SIG-M5 treated with dmso at 0.1 percent for 504 hours (cell line): ENCODE measurements around the gene CYP3A7.
"Not testable (repeated sequence)": the region's sequence is repeated elsewhere in the genome, so short reads cannot be mapped to it uniquely, and the experiment has no call there.

Experiments used
- DNase-seq: peaks from one replicate; lab custom pipeline; 2025; ENCODE audit not compliant: unreplicated experiment; lab: John Stamatoyannopoulos, UW

CYP3A7 gene

GRCh38 chr7:99674995-99675742, 59.8 kb downstream of the CYP3A7 start:
- no peak for DNase-seq

GRCh38 chr7:99672573-99672972, 62.4 kb downstream of the CYP3A7 start:
- DNase-seq = no peak

DNA sequence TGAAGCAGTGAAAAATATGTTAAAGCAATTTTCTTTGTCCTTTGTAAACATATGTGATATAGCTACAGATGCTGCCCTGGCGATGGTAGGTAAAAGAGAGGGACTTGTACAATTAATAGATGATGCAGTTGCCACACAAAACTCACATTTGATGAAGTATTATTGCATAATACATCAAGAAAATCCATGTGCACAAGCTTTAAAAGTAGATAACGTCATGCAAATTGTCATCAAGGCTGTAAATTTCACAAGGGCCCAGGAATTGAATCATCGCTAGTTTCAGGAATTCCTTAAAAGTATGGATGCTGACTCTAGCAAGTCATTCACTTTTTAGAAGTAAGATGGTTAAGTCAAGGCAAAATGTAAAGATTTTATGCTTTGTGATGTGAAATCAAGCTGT, 65.2 kb downstream of the CYP3A7 start:
- no peak for DNase-seq

GRCh38 chr7:99668541-99668940, 66.5 kb downstream of the CYP3A7 start:
- no peak for DNase-seq

DNA sequence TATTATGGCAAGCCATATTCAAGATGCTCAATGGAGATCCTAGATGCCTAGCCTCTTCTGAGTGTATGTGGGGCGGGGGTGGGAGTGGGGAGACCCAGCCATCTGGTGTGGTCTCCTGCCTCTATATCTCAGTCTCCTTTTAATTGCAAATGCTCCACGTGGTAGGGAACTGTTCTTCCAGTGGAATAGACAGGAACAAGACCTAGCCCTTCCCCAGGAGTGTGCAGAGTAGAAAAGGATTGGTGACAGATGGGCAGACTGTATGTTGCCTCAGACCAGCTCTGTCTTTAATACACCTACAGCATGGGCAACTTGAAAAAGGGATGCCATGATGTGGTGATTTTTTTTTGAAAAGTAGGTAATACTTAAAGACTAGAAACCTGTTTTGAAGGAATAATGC, 67.8 kb downstream of the CYP3A7 start:
- DNase-seq = no peak

- no peak for DNase-seq
Measured at GRCh38 chr7:99666013-99666395, 69.0 kb downstream of the CYP3A7 start.

DNA sequence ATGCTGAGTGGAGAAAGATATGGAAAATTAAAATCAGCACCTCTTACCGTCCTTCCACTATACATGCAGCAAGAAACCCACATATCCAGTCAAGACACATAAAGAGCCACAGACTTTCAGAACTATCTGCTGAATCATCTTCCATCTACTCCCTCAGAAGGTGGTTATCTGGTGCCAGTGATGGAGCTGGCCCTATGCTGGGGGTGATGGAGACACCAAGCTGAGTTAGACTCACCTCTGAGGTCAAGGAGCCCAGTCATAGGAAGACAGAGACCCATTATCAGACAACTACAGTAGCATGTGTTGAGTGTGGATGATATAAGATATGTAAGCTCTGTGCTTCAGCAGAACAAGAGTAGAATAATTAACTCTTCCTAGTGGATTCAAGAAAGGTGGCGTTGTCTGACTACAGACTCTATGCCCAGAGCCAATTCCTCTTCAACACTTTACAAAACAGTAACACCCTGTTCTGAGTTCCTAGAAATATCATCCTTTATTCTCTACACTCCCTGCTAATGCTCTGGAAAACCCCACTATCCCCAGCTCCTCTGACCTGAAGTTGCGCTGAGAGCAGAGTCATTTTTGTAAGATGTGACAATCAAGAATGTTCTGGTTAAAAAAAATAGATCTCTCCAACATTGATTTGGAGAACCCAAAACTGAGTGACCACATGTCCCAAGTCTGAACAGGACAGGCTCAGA, 69.5 kb downstream of the CYP3A7 start:
- DNase-seq = no peak

DNA sequence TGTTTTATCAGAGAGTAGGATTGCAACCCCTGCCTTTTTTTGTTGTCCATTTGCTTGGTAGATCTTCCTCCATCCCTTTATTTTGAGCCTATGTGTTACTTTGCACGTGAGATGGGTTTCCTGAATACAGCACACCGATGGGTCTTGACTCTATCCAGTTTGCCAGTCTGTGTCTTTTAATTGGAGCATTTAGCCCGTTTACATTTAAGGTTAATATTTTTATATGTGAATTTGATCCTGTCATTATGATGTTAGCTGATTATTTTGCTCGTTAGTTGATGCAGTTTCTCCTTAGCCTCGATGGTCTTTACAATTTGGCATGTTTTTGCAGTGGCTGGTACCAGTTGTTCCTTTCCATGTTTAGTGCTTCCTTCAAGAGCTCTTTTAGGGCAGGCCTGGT, 77.1 kb downstream of the CYP3A7 start:
- DNase-seq = not testable (repeated sequence)
